HG03196 (cell line): ENCODE data around the gene MRPS18A.
A peak's percentile ranks its signal among the peaks of the same experiment; 100 is the strongest.
"Not testable (repeated sequence)": the region's sequence is repeated elsewhere in the genome, so short reads cannot be mapped to it uniquely, and the experiment has no call there.

Experiments
- ATAC-seq: cut with Tn5 transposase; IDR thresholded peaks from one replicate; pipeline ENCODE4 v1.9.1; 2021; ENCODE audit not compliant: unreplicated experiment

The MRPS18A gene

DNA sequence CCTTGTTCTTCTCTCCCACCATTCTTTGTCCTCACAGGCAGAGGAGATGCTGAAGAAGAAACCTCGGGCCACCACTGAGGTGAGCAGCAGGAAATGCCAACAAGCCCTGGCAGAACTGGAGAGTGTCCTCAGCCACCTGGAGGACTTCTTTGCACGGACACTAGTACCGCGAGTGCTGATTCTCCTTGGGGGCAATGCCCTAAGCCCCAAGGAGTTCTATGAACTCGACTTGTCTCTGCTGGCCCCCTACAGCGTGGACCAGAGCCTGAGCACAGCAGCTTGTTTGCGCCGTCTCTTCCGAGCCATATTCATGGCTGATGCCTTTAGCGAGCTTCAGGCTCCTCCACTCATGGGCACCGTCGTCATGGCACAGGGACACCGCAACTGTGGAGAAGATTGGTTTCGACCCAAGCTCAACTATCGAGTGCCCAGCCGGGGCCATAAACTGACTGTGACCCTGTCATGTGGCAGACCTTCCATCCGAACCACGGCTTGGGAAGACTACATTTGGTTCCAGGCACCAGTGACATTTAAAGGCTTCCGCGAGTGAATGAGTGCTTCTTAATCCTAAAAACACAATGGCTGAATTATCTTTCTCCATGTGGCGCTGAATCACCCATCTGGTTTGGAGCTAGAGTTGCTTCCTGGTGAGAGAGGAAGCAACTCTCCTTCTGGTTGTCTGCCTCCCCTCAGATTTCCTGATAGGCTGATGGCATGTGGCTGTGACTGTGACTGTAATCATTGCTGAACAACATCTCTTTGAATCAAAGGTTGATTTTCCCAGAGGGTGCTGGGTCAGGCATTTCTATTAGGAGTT lies 47.4 kb downstream of the MRPS18A start:
- ATAC-seq, result no peak

GRCh38 chr6:43636308-43636659 lies 51.3 kb downstream of the MRPS18A start:
- ATAC-seq, result no peak

DNA sequence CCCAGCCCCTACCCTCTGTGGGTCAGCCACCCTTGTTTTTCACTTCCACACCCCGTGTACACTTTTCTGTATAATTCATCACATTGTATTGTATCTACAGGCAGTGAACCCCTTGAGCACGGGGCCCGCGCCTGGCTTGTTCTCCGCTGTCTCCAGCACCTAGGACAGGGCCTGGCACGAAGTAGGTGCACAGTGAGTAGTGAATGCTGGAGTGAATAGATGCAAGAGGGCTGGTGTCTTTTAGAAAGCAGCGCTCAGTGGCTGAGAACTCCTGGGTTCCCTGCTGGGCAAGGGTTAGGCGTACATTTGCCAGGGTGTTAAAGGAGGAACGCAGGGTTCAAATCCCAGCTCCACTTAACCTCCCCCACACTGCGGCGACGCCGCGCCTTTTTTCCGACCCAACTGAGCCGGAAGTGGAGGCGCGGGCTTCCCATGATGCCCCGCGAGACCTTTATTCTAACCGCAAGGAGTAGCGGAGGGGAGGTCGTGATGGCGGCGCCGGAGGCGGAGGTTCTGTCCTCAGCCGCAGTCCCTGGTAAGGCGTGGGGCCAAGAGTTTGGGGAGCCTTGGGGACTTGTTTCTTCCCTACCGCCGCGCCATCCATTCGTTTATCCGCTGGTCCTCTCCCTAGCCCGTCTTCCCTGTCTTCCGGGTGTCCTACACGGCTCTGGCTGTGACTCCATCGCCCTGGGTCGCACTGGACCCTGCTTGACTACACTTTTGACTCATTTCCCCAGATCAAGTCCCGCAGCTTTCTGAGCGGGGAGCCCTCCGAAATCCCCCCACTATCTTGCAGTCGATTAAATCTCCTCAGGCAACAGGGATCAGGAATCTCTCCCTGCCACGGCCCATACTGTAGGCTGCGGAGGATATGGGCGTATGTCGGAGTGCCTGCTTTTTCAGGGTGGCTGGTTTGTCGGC lies 51.9 kb downstream of the MRPS18A start, which contains the start of gene MAD2L1BP:
Gene MAD2L1BP, plus strand, starts transcription at position 454 of the 921 bp plus-strand sequence. Its CDS starts 36 bp downstream, at position 490.
- peak; percentile 67 for ATAC-seq

- no peak for ATAC-seq
Measured at GRCh38 chr6:43634702-43635303, 52.8 kb downstream of the MRPS18A start.

DNA sequence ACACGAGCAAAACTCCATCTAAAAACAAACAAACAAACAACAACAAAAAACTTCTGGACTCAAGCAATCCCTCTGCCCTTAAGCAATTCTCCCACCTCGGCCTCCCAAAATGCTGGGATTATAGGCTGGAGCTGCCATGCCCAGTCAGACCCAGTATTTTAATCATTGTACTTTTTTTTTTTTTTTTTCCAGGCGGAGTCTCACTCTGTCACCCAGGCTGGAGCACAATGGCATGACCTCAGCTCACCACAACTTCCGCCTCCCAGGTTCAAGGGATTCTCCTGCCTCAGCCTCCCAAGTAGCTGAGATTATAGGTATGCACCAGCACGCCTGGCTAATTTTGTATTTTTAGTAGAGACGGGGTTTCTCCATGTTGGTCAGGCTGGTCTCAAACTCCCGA lies 54.6 kb downstream of the MRPS18A start:
- ATAC-seq, result not testable (repeated sequence)

GRCh38 chr6:43630980-43631619 lies 56.5 kb downstream of the MRPS18A start:
- no peak for ATAC-seq

DNA sequence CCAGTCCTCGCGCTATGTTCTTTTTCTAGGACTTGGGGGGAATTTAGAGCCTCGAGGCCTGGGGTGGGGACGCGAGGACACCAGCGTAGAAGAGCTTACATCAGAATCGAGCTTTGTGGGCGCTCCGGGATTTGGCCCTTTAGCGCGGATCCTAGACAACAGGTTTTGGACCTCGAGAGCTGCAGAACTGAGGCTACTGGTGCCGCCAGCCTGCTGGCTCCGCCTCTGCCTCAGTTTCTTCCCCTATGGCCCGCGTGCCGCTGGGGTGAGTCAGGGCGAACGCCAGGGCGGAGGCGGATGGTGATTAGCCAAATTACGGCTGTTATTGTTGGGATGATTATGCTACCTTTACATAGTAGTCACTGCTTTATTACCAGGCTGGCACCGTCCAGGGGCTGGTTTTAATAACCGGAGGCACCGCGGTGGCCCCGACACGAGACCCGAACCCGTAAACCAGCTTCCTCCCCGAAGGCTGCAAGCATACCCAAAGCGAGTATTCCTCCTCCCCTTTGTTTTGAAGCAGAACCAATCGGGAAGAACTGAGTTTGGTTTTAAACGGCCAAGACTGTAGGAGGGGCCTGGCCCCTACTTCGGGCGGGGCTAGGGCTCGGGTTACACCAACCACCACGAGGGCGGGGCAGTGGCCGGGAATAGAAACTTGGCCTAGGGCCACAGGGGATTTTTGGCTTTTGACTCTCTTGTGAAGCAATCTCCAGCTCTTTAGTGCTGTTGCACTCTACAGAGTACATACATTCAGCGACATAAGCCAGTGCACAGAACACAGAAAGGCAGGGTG lies 57.9 kb downstream of the MRPS18A start:
- peak; percentile 74 for ATAC-seq

- ATAC-seq, result peak; percentile 82
Measured at GRCh38 chr6:43629104-43629504, 58.5 kb downstream of the MRPS18A start, which contains the start of gene GTPBP2. GTPBP2 (minus strand) TSS chr6:43629264; CDS start chr6:43629162, 102 bp downstream.

DNA sequence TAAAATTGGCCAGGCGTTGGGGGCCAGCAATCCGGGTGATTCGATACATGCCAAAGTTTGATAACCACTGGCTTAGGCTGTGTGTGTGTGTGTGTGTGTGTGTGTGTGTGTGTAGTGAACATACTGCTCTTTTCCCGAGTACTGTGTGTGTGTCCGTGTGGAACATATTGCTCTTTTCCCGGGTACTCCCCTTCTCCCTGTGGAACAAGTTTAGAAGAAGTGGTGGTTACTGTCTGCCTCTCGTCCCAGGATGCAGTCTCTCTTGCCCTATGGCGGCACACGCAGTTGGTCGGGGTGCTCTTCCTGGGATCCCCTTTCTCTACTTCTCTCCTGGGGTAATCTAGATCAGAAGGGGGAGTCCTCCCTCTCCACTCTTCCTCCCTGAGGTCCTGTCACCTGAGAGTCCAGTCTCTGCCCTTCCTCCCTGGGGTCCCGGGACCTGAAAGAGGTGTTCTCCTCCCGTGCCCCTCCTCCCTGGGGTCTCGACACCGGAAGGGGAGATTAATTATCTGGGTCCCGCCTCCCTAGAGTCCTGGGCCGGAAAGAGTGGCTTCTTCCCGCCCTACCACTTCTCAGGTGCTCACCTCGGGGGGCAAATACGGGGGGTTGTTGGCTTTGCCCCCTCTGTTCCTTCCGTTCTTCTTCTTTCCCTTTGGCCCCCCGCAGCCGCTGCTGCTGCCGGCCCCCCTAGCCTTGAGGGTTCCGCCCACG lies 59.0 kb downstream of the MRPS18A start:
- ATAC-seq, result no peak

- no peak for ATAC-seq
Measured at GRCh38 chr6:43627008-43627825, 60.4 kb downstream of the MRPS18A start.

DNA sequence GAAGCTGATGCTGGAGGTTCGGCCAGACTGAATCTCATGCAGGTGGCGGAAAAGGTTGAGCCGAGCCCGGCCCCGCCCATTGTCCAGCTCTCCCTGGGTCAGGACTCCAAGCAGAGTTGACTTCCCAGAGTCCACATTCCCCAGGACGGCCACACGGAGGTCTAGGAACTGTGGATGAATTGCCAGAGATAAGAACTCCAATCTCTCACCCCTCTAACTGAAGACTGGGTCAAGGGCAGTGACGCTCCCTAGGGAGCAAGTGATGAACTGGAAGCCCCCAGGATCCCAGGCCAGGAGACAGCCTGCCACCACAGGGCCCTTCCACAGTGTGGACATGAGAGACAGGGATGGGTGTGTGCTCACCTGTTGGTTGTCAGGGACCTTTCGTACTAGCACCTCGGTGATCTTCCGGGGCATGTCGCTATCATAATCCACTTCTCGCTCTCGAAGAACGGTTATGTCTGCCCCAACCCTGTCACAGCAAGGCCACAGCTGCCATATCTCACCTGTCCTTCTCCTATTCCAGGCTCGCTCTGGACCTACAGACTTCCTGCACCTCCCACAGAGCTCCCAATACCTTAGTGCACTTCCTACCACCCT lies 62.1 kb downstream of the MRPS18A start:
- no peak for ATAC-seq

- ATAC-seq, result no peak
Measured at GRCh38 chr6:43624786-43625288, 62.8 kb downstream of the MRPS18A start.

- ATAC-seq, result no peak
Measured at GRCh38 chr6:43623880-43624785, 63.5 kb downstream of the MRPS18A start.

- no peak for ATAC-seq
Measured at GRCh38 chr6:43622541-43622940, 65.0 kb downstream of the MRPS18A start.

GRCh38 chr6:43621836-43622180 lies 65.8 kb downstream of the MRPS18A start:
- no peak for ATAC-seq
